Breast epithelium (tissue), 3 donors: ENCODE data around the gene TBX5.

ENCODE experiments used
- CTCF ChIP-seq, 3 donors: fragments of 450-650 bp; IDR thresholded peaks; one replicate each; pipeline ENCODE4 v1.5.1; 2016 to 2017; ENCODE audit warnings: antibody characterized with exemption in 3 of 3, mild to moderate bottlenecking in 3 of 3, moderate library complexity in 3 of 3
- POLR2AphosphoS5 ChIP-seq, 3 donors: sonication (generic); formaldehyde crosslinking; IDR thresholded peaks; one replicate each; pipeline ENCODE4 v1.6.1; 2017; ENCODE audit warnings: antibody characterized with exemption in 3 of 3

GRCh38 chr12:114447799-114448617, 42.1 kb upstream of the TBX5 start:
- TF ChIP-seq POLR2AphosphoS5 (IDR thresholded peaks at IDR 0.05) (no peak), CTCF (IDR thresholded peaks at IDR 0.05) (no peak)
